Activated naive CD4-positive, alpha-beta T cell treated with anti-CD3 and anti-CD28 coated beads, Interleukin-2, amount 50 U/mL, for 24 hours (primary cell): ENCODE data around the gene ABLIM1.

Experiments
- H3K27ac Mint-ChIP-seq: one replicate; pipeline ENCODE4 v1.8.0; 2021; ENCODE audit warnings: mild to moderate bottlenecking, mixed read lengths
- H3K27me3 Mint-ChIP-seq: one replicate; pipeline ENCODE4 v1.8.0; 2021; ENCODE audit warnings: mixed read lengths
- H3K36me3 Mint-ChIP-seq: one replicate; pipeline ENCODE4 v1.8.0; 2021; ENCODE audit warnings: mixed read lengths
- H3K4me1 Mint-ChIP-seq: one replicate; pipeline ENCODE4 v1.8.0; 2021; ENCODE audit warnings: mixed read lengths
- H3K4me3 Mint-ChIP-seq: one replicate; pipeline ENCODE4 v1.8.0; 2021; ENCODE audit warnings: mild to moderate bottlenecking, mixed read lengths
- H3K9me3 Mint-ChIP-seq: one replicate; pipeline ENCODE4 v1.8.0; 2021; ENCODE audit warnings: mixed read lengths

The ABLIM1 gene

GRCh38 chr10:114561008-114561523 is 97.0 kb downstream of the ABLIM1 start:
- Mint-ChIP-seq H3K4me3 (no peak overlapping the region), H3K27ac (no peak overlapping the region), H3K9me3 (peaks cover 8% of the 10 kb centered on the region), H3K36me3 (peaks cover 6% of the 10 kb centered on the region), H3K27me3 (no peaks in the 10 kb centered on the region), H3K4me1 (peaks cover 3% of the 10 kb centered on the region)

DNA sequence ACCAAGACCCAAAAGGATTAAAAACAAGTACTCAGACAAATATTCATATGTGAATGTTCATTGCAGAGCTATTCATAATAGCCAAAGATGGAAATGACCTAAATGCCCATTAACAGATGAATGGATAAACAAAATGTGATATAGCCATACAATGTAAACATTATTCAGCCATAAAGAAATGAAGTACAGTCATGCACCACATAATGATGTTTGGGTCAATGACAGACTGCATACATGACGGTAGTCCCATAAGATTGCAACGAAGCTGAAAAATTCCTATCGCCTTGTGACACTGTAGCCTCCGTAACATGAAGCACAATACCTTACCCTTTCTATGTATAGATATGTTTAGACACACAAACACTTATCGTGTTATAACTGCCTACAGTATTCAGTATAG is 97.9 kb downstream of the ABLIM1 start:
- Mint-ChIP-seq H3K4me1 (no peaks in the 10 kb centered on the region), H3K4me3 (no peak overlapping the region), H3K9me3 (peaks cover 8% of the 10 kb centered on the region), H3K36me3 (peaks cover 6% of the 10 kb centered on the region), H3K27ac (no peak overlapping the region), H3K27me3 (no peaks in the 10 kb centered on the region)

DNA sequence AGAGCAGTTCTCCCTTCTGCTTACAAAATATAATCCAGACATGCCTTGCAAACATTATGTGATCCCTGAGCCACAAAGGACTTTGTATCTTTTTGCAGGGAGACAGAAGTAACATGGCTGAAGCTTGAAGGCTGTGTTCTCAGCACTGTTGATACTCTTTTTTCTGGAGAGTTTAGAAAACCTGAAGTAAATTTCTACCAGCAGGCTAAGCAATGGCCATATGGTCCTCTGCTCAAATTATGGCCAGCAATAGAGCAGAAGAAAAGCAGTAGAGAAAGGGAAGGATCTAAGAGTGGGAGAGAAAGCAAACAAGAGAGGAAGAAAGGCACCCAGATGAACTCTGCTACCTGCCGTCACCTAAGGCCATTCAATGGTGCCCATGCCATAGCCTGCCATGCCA is 98.4 kb downstream of the ABLIM1 start:
- H3K36me3 Mint-ChIP-seq = peaks cover 6% of the 10 kb centered on the region
- H3K9me3 Mint-ChIP-seq = peaks cover 8% of the 10 kb centered on the region
- H3K4me1 Mint-ChIP-seq = no peaks in the 10 kb centered on the region
- H3K4me3 Mint-ChIP-seq = no peak overlapping the region
- H3K27ac Mint-ChIP-seq = no peak overlapping the region
- H3K27me3 Mint-ChIP-seq = no peaks in the 10 kb centered on the region

GRCh38 chr10:114557854-114558253 is 100.2 kb downstream of the ABLIM1 start:
- H3K4me3 Mint-ChIP-seq = no peak overlapping the region
- H3K27me3 Mint-ChIP-seq = no peaks in the 10 kb centered on the region
- H3K9me3 Mint-ChIP-seq = peaks cover 8% of the 10 kb centered on the region
- no peak overlapping the region for H3K27ac Mint-ChIP-seq
- peaks cover 6% of the 10 kb centered on the region for H3K36me3 Mint-ChIP-seq
- H3K4me1 Mint-ChIP-seq = no peaks in the 10 kb centered on the region

DNA sequence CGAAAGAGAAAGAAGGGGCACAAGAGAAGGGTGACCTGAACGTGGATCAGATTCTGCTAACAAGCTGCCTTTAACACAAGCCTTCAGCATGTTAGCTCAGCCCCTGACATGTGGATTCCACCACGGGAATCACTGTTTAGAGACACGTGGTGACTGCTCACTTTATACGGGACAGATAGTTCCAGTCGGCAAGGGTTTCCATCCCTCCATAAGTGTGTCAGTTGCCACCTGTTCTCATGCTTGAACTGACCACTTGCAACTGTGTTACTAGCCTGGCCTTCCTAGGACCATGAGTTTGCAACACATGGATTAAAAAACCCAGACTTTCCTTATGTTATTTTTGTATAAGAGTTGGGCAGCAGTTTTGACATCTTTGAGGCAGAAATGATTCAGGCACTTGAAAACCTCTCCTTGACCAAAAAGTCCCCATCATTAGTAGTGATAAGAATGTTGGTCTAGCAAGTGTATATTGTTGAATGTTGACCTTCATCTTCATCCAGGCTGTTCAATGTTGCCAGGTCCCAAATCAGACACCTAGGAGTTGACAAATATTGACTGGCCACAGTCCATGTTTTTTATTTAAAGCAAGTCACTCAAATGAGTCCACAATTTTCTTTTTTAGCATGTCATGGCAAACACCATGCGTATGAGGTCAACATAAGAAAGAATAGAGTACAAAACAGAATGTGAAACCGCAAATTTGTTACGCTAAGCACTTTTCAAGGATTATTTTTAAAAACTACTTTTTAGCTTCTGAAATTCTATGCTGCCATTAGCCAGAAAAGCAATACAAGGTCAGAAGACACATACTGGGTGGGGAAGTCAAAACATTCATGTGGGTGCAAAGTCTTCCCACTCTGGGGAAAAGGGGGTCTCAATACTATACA is 101.6 kb downstream of the ABLIM1 start:
- no peak overlapping the region for H3K4me3 Mint-ChIP-seq
- H3K9me3 Mint-ChIP-seq = peaks cover 8% of the 10 kb centered on the region
- H3K4me1 Mint-ChIP-seq = no peaks in the 10 kb centered on the region
- peaks cover 6% of the 10 kb centered on the region for H3K36me3 Mint-ChIP-seq
- H3K27me3 Mint-ChIP-seq = no peaks in the 10 kb centered on the region
- no peak overlapping the region for H3K27ac Mint-ChIP-seq

GRCh38 chr10:114553436-114553835 is 104.6 kb downstream of the ABLIM1 start:
- Mint-ChIP-seq H3K36me3 (peaks cover 6% of the 10 kb centered on the region), H3K27ac (no peak overlapping the region), H3K4me3 (no peak overlapping the region), H3K27me3 (no peaks in the 10 kb centered on the region), H3K9me3 (peaks cover 8% of the 10 kb centered on the region), H3K4me1 (peaks cover 15% of the 10 kb centered on the region)

- Mint-ChIP-seq H3K27me3 (no peaks in the 10 kb centered on the region), H3K36me3 (no peaks in the 10 kb centered on the region), H3K9me3 (no peaks in the 10 kb centered on the region), H3K4me3 (no peak overlapping the region), H3K4me1 (peaks cover 28% of the 10 kb centered on the region), H3K27ac (no peak overlapping the region)
These were observed 106.0 kb downstream of the ABLIM1 start for GRCh38 chr10:114552050-114552449.

DNA sequence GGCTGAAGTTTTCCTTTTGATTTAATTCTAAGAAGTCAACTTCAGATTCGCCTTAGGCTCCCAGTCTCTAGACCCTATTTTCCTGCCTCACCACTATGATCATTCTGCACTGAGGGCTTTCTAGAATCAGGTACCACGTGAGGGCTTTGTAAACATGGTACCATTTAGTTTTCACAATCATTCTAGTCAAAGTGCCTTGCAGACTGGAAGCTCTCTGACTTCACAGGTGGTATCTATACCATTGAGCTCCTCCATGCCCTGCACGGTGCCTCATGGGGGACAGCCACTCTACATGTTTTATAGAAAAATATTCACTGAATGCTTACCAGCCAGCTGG is 106.5 kb downstream of the ABLIM1 start:
- Mint-ChIP-seq H3K27ac (no peak overlapping the region), H3K27me3 (no peaks in the 10 kb centered on the region), H3K36me3 (no peaks in the 10 kb centered on the region), H3K4me1 (peaks cover 33% of the 10 kb centered on the region), H3K4me3 (no peak overlapping the region), H3K9me3 (no peaks in the 10 kb centered on the region)

GRCh38 chr10:114550756-114551635 is 107.1 kb downstream of the ABLIM1 start:
- Mint-ChIP-seq H3K9me3 (no peaks in the 10 kb centered on the region), H3K4me3 (no peak overlapping the region), H3K27me3 (no peaks in the 10 kb centered on the region), H3K4me1 (peaks cover 39% of the 10 kb centered on the region), H3K27ac (no peak overlapping the region), H3K36me3 (no peaks in the 10 kb centered on the region)

GRCh38 chr10:114548662-114549061 is 109.4 kb downstream of the ABLIM1 start:
- Mint-ChIP-seq H3K36me3 (no peaks in the 10 kb centered on the region), H3K27ac (peak overlapping the region; percentile 84), H3K4me1 (peaks cover 62% of the 10 kb centered on the region), H3K9me3 (no peaks in the 10 kb centered on the region), H3K27me3 (no peaks in the 10 kb centered on the region), H3K4me3 (no peak overlapping the region)

GRCh38 chr10:114547514-114547913 is 110.6 kb downstream of the ABLIM1 start:
- Mint-ChIP-seq H3K27me3 (no peaks in the 10 kb centered on the region), H3K36me3 (no peaks in the 10 kb centered on the region), H3K4me3 (peak overlapping the region; percentile 78), H3K4me1 (peaks cover 74% of the 10 kb centered on the region), H3K9me3 (no peaks in the 10 kb centered on the region), H3K27ac (peak overlapping the region; percentile 85)

- no peaks in the 10 kb centered on the region for H3K9me3 Mint-ChIP-seq
- peak overlapping the region; percentile 78 for H3K4me3 Mint-ChIP-seq
- H3K27me3 Mint-ChIP-seq = no peaks in the 10 kb centered on the region
- H3K4me1 Mint-ChIP-seq = peaks cover 78% of the 10 kb centered on the region
- no peak overlapping the region for H3K27ac Mint-ChIP-seq
- H3K36me3 Mint-ChIP-seq = no peaks in the 10 kb centered on the region
These were observed 111.0 kb downstream of the ABLIM1 start for GRCh38 chr10:114547056-114547455.

DNA sequence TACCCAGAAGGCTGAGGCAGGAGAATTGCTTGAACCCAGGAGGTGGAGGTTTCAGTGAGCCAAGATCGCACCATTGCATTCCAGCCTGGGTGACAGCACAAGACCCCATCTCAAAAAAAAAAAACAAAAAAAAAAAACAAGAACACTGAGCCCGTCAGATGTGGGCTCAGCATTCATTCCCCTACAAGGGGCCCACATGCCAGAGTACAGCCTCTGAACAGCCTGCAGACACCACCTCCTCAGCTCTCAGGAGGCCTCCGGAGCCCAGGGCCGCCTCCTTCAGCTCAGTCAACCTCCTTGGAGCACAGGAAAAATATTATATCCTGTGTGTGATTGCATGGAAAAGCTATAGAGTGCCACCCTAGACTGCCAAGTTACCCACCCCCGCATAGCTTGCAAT is 112.3 kb downstream of the ABLIM1 start:
- no peaks in the 10 kb centered on the region for H3K36me3 Mint-ChIP-seq
- peak overlapping the region; percentile 8 for H3K27ac Mint-ChIP-seq
- H3K27me3 Mint-ChIP-seq = no peaks in the 10 kb centered on the region
- H3K9me3 Mint-ChIP-seq = no peaks in the 10 kb centered on the region
- H3K4me3 Mint-ChIP-seq = no peak overlapping the region
- peaks cover 90% of the 10 kb centered on the region for H3K4me1 Mint-ChIP-seq

DNA sequence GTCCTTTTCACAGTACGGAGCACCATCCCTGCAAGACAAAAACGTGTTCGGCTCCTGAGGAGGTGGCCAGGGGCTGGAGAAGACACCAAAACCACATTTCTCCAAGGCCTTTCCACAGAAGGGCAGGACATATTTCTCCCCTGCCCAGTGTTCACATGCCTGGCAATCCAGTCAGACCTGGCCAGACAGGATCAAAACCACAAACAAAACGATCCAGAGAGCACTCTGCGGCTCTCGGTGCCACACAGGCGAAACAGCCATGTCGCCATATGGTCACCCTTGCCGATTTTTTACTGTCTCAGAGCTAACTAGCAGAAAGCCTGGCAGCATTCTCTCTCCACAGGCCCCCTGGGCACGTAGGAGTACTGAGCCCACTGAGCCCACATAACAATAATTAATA is 113.0 kb downstream of the ABLIM1 start:
- Mint-ChIP-seq H3K4me3 (peak overlapping the region; percentile 67), H3K9me3 (no peaks in the 10 kb centered on the region), H3K36me3 (no peaks in the 10 kb centered on the region), H3K27me3 (no peaks in the 10 kb centered on the region), H3K27ac (peak overlapping the region; percentile 41), H3K4me1 (peaks cover 93% of the 10 kb centered on the region)

DNA sequence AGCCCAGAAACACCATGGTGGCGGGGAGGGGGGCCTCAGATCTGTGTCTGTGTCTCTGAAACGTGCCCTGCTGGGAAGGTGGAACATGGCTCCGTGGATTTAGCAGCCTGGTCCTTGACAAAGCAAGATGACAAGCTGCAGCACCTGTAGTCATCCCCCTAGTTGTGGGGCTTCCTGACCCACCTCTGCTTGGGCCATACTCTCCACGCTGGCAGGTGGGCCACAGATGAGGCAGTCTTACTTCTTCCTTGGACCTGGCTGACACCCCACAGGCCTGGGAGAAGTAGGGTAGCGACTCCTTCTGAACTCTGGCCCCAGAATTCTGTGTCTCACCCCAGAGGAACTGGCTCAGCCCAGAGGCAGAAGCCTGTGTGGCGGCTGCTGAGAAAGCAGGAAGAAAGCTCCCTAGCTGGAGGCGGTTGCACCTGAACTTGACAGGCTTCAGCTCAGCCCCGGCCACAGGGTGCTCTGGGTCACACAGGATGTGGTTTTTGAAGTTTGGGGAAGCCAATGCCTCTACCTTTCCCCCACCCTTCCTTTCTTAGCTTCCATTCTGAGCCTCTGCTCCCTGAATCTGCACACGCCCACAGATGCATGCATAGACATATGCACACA is 113.9 kb downstream of the ABLIM1 start:
- Mint-ChIP-seq H3K36me3 (no peaks in the 10 kb centered on the region), H3K27me3 (no peaks in the 10 kb centered on the region), H3K4me1 (peaks cover 99% of the 10 kb centered on the region), H3K4me3 (peak overlapping the region; percentile 67), H3K27ac (peak overlapping the region; percentile 92), H3K9me3 (no peaks in the 10 kb centered on the region)
